Measurements from ENCODE around the gene COG7.

DNA sequence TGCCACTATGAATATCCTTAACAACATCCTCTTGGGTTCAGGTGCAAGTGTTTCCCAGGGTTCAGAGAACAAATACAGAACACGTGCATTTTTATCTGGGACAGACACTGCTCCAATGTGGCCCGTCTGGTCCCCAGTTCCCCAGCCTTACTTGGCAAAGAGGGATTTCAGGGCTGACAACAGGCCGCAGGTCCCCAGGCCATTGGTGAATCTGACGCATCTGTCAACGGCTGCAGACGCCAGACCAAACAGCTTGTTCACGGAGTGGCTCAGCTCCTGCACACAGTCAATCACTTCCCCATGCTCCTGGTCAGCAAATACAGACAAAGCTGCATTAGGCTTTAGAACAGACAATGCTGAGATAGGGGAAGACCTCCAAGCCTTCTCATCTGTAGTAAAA is 36.2 kb downstream of the COG7 start:
- TF ChIP-seq, protein P1, sequence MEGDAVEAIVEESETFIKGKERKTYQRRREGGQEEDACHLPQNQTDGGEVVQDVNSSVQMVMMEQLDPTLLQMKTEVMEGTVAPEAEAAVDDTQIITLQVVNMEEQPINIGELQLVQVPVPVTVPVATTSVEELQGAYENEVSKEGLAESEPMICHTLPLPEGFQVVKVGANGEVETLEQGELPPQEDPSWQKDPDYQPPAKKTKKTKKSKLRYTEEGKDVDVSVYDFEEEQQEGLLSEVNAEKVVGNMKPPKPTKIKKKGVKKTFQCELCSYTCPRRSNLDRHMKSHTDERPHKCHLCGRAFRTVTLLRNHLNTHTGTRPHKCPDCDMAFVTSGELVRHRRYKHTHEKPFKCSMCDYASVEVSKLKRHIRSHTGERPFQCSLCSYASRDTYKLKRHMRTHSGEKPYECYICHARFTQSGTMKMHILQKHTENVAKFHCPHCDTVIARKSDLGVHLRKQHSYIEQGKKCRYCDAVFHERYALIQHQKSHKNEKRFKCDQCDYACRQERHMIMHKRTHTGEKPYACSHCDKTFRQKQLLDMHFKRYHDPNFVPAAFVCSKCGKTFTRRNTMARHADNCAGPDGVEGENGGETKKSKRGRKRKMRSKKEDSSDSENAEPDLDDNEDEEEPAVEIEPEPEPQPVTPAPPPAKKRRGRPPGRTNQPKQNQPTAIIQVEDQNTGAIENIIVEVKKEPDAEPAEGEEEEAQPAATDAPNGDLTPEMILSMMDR (IDR thresholded peaks at IDR 0.05), result no peak
- no peak for TF ChIP-seq POLR2A (IDR thresholded peaks at IDR 0.05)
